Coronary artery (tissue), 2 donors: ENCODE results near the gene SHISA2.

Experiments
- DNase-seq: peaks from one replicate; pipeline ENCODE4 v3.0.0-alpha.2; 2017; ENCODE audit warnings: low spot score
- H3K27ac ChIP-seq, 2 donors: fragments of 200-600 bp; sonication (generic); one replicate each; pipeline ENCODE4 v1.5.1; 2016 to 2019
- H3K4me3 ChIP-seq: fragments of 200-600 bp; sonication (generic); 2 replicates; pipeline ENCODE4 v1.5.1; 2016; ENCODE audit warnings: mild to moderate bottlenecking, moderate library complexity
- TF ChIP-seq, protein P1 (sequence below): fragments of 200-600 bp; sonication (generic); IDR thresholded peaks from one replicate; pipeline ENCODE4 v1.5.1; 2019; ENCODE audit warnings: antibody characterized with exemption

The SHISA2 gene

GRCh38 chr13:26034018-26034417, 17.8 kb downstream of the SHISA2 start:
- no peak for DNase-seq
- Histone ChIP-seq H3K27ac (no peak overlapping the region), H3K4me3 (no peak overlapping the region)
- TF ChIP-seq, protein P1, sequence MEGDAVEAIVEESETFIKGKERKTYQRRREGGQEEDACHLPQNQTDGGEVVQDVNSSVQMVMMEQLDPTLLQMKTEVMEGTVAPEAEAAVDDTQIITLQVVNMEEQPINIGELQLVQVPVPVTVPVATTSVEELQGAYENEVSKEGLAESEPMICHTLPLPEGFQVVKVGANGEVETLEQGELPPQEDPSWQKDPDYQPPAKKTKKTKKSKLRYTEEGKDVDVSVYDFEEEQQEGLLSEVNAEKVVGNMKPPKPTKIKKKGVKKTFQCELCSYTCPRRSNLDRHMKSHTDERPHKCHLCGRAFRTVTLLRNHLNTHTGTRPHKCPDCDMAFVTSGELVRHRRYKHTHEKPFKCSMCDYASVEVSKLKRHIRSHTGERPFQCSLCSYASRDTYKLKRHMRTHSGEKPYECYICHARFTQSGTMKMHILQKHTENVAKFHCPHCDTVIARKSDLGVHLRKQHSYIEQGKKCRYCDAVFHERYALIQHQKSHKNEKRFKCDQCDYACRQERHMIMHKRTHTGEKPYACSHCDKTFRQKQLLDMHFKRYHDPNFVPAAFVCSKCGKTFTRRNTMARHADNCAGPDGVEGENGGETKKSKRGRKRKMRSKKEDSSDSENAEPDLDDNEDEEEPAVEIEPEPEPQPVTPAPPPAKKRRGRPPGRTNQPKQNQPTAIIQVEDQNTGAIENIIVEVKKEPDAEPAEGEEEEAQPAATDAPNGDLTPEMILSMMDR, result no peak

DNA sequence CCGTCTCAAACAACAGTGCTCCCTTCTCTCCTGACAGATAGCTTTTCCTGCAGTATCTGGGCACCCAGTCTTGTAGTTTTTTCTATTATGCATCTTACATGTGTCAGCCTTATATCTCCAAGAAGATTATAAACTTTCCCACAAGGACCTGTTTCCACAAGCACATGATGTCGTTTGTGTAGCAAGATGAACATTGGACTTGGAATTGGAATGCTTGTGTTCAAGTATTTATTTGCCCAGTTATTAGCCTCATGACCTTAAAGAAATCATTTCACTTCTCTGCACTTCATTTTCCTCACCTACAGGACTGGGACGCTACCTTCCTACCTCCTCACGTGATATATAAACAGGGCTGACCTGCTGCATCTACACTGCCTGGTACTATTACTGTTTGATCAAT, 21.5 kb downstream of the SHISA2 start:
- no peak overlapping the region for H3K27ac ChIP-seq

DNA sequence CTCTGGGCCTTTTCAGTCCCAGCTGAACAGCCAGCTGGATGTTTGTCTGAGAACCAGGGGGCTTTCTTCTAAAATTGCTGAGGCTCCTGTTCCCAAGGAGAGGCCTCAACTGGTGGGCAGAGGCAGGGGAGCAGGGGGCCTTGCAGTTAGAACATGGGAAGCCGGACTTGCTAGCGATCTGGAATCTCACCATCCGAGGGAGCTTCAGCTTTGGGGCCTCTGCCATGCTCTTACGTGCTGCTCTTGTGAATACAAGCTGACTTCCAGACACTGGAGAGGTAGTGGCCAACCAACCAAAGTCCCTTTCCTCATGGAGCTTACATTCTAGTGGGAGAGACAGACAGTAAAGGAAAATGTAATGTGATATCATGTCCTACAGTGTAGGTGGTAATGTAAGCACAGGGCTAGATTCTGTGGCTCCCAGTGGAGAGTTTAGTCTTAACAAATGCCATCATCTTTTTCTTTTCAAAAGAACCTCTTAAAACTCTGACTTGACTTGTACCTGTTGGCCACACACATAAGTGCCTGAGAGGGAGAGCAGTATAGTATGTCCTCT, 22.2 kb downstream of the SHISA2 start:
- no peak overlapping the region for H3K4me3 ChIP-seq
- no peak for DNase-seq
- H3K27ac ChIP-seq, result no peak overlapping the region
- TF ChIP-seq, protein P1, result no peak

More for the DNA sequence above, 21.5 kb downstream of the SHISA2 start:
- no peak for DNase-seq
- TF ChIP-seq, protein P1, result no peak
- H3K4me3 ChIP-seq, result no peak overlapping the region

DNA sequence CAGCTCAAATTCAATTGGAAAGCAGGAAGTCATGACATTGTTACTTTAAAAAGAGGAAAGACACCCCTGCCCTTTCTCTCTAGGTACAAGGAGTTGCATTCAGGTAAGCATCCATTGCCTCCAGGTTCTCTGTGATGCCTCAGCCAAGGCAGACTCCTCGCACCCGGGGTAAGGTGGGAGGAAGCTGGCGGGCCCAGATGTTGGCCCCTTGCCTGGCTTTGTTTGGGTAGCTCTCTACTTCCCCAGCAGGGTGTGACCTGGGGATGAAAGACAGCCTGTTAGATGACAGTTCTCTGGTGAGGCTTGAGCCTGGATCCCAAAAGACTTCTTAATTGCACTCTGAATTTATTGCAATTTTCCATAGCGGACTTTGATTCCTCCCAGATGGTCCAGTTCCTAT, 25.6 kb downstream of the SHISA2 start:
- H3K27ac ChIP-seq, result no peak overlapping the region
- TF ChIP-seq, protein P1, result no peak
- DNase-seq, result no peak
- no peak overlapping the region for H3K4me3 ChIP-seq

DNA sequence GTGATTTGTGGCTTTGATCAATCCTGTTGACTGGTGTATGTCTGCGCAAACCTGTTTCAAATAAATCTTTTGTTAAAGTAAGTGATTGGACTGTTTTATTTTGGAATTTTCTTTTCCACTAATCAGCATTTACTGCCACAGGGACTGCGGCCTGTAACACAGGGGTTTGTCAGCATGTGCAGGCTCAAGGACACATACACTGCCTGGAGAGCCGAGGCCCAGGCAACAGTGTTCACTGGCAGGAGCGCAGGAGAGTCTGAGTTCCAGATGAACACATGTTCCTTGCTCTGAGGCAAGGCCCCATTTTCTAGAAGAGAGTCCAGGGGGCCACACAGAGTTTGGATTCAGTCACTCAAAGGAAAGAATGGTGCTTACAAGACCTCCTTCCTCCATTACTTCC, 26.0 kb downstream of the SHISA2 start:
- no peak for DNase-seq
- TF ChIP-seq, protein P1, result no peak
- H3K27ac ChIP-seq, result no peak overlapping the region
- no peak overlapping the region for H3K4me3 ChIP-seq

GRCh38 chr13:26025196-26025595, 26.6 kb downstream of the SHISA2 start:
- H3K27ac ChIP-seq, result no peak overlapping the region
- DNase-seq, result no peak
- TF ChIP-seq, protein P1, result no peak
- H3K4me3 ChIP-seq, result no peak overlapping the region

DNA sequence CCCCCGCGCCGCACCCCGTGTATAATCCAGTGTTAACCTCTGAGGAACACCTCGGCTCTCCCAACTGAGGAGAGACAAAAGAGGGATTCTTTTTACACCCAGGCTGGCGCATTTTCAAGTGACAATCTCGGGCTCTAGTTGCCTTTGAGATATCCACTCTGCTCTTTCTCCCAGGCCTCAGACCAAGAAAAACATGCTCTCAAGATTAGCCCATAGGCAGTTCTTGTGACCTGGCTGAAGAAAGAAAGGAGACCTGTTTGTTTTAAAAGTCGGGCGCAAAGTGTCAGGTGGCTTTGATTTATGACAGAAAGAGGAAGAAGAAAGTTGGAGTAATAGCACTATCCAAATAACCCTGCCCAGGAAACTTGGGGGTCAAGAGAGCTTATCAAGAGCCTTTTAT, 27.3 kb downstream of the SHISA2 start:
- no peak for DNase-seq

More for the DNA sequence above, 27.3 kb downstream of the SHISA2 start:
- Histone ChIP-seq H3K27ac (no peak overlapping the region), H3K4me3 (no peak overlapping the region)
- TF ChIP-seq, protein P1, result no peak
